Gastrocnemius medialis (tissue), 4 donors: ENCODE data around the gene C17orf58.
"Not testable (repeated sequence)": the region's sequence is repeated elsewhere in the genome, so short reads cannot be mapped to it uniquely, and the experiment has no call there.

Experiments used
- POLR2A ChIP-seq, 2 donors: fragments of 450-650 bp; IDR thresholded peaks; one replicate each; pipeline ENCODE4 v1.6.1; 2017; ENCODE audit warnings: antibody characterized with exemption in 2 of 2, mild to moderate bottlenecking in 2 of 2, moderate library complexity in 2 of 2
- TF ChIP-seq, protein P1 (sequence below), 5 experiments: fragments of 450-650 bp in 3 of 5; fragments of 200-600 bp in 2 of 5; sonication (generic) in 2 of 5; IDR thresholded peaks in 4 of 5; conservative IDR thresholded peaks in 1 of 5; 1 replicate in 4 of 5; 2 replicates in 1 of 5; pipeline ENCODE4 v1.5.1; 2016 to 2019; ENCODE audit warnings: antibody characterized with exemption in 5 of 5, mild to moderate bottlenecking in 3 of 5, moderate library complexity in 3 of 5

DNA sequence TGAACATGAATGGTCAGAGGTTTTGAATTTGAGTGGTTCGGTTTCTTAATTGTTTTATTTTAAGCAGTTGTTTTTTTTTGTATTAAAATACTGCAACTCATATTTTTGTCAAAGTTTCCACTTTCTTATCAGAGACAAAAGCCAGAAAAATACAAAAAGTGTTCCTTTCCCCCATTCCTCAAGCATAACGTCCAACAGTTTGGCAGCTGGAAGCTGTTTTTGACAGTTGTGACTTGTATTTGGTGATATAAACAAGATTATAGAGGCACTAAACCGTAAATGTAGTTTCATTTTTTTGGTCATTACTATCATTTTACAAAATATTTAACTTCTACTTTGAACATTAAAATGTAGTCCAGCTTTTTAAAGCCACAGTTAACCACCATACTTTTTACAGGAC, 36.0 kb downstream of the C17orf58 start:
- TF ChIP-seq, protein P1, sequence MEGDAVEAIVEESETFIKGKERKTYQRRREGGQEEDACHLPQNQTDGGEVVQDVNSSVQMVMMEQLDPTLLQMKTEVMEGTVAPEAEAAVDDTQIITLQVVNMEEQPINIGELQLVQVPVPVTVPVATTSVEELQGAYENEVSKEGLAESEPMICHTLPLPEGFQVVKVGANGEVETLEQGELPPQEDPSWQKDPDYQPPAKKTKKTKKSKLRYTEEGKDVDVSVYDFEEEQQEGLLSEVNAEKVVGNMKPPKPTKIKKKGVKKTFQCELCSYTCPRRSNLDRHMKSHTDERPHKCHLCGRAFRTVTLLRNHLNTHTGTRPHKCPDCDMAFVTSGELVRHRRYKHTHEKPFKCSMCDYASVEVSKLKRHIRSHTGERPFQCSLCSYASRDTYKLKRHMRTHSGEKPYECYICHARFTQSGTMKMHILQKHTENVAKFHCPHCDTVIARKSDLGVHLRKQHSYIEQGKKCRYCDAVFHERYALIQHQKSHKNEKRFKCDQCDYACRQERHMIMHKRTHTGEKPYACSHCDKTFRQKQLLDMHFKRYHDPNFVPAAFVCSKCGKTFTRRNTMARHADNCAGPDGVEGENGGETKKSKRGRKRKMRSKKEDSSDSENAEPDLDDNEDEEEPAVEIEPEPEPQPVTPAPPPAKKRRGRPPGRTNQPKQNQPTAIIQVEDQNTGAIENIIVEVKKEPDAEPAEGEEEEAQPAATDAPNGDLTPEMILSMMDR (IDR thresholded peaks at IDR 0.05 in 4 of 5, conservative IDR thresholded peaks at IDR 0.05 in 1 of 5): not testable (repeated sequence)
- TF ChIP-seq POLR2A (IDR thresholded peaks at IDR 0.05): not testable (repeated sequence)
